Esophagus squamous epithelium (tissue), 4 donors: ENCODE results near the gene NR2C2.

Source experiments
- CTCF ChIP-seq, 6 experiments: fragments of 450-650 bp in 4 of 6; fragments of 200-600 bp in 2 of 6; sonication (generic) in 2 of 6; IDR thresholded peaks; one replicate each; pipeline ENCODE4 v1.5.1; 2016 to 2019; ENCODE audit warnings: antibody characterized with exemption in 6 of 6, mild to moderate bottlenecking in 4 of 6, moderate library complexity in 4 of 6
- POLR2A ChIP-seq, 4 donors: fragments of 450-650 bp; IDR thresholded peaks; one replicate each; pipeline ENCODE4 v1.6.1; 2017; ENCODE audit warnings: antibody characterized with exemption in 4 of 4, mild to moderate bottlenecking in 4 of 4, moderate library complexity in 3 of 4

- TF ChIP-seq CTCF (IDR thresholded peaks at IDR 0.05) (no peak), POLR2A (IDR thresholded peaks at IDR 0.05) (no peak)
Observed at GRCh38 chr3:14933820-14934425, 13.5 kb upstream of the NR2C2 start.
